HCT116 (cell line): ENCODE results near the gene CTTNBP2NL. TPM values are rescaled to one million over a fixed set of nuclear protein-coding genes. Genes with fewer than 3 reads are reported as not detected.

Experiments used
- ATAC-seq: fragments of 200-7000 bp; cut with Tn5 transposase; 2 replicates; pipeline ENCODE4 v1.9.1; 2020; ENCODE audit warnings: mild to moderate bottlenecking, moderate library complexity
- BruUV-seq: library from RNA; stranded (reverse); fragments of 400-500 nt; replicated peaks from 2 replicates; lab custom pipeline; 2021; lab: Mats Ljungman, UMichigan
- CTCF ChIA-PET: fragments of 300-600 bp; sonication (Branson Sonifier 250); formaldehyde crosslinking; loops from one replicate; lab custom pipeline; 2021; ENCODE audit warnings: antibody characterized with exemption; lab: Charles Lee
- POLR2A ChIA-PET: fragments of 300-600, 350-600 bp; sonication (Branson Sonifier 250); formaldehyde crosslinking; loops from one replicate; lab custom pipeline; 2021; ENCODE audit warnings: antibody characterized with exemption; lab: Charles Lee
- RAD21 ChIA-PET, 2 experiments: fragments of 300-600 bp; sonication (Branson Sonifier 250); formaldehyde crosslinking; loops; one replicate each; lab custom pipeline; 2023; ENCODE audit warnings: low total read pairs in 2 of 2; ENCODE audit not compliant: uncharacterized antibody in 2 of 2, unreplicated experiment in 2 of 2, low non-redundant PET in 1 of 2; lab: Charles Lee
- DNase-seq: peaks from one replicate; pipeline ENCODE4 v3.0.0-alpha.2; 2010; ENCODE audit warnings: low read depth, low spot score
- H2AFZ ChIP-seq: fragments of 200-600 bp; shearing (Covaris generic), sonication (generic); 2 replicates; pipeline ENCODE4 v1.6.1; 2017; ENCODE audit warnings: low read depth, mixed run types, mixed read lengths, antibody characterized with exemption, low read length; ENCODE audit not compliant: poor library complexity, severe bottlenecking
- H3K27ac ChIP-seq: 2 replicates; pipeline ENCODE4 v1.5.1; 2012; ENCODE audit warnings: low read depth, low read length
- H3K27me3 ChIP-seq: fragments of 200-600 bp; sonication (generic); 2 replicates; pipeline ENCODE4 v1.6.1; 2016; ENCODE audit warnings: mixed run types, low read length, mixed read lengths; ENCODE audit not compliant: insufficient read depth
- H3K36me3 ChIP-seq, 2 experiments: fragments of 200-500 bp in 1 of 2; fragments of 200-600 bp in 1 of 2; sonication (Bioruptor generic) in 1 of 2; sonication (generic) in 1 of 2; 2 replicates each; pipeline versions ENCODE4 v1.5.1 to v1.6.1; 2014 to 2016; ENCODE audit warnings: low read length in 2 of 2, inconsistent platforms in 1 of 2, mixed read lengths in 1 of 2, mixed run types in 1 of 2; ENCODE audit not compliant: insufficient read depth in 2 of 2, control insufficient read depth in 1 of 2
- H3K4me1 ChIP-seq, 2 experiments: fragments of 200-600 bp in 1 of 2; sonication (generic) in 1 of 2; 2 replicates each; pipeline versions ENCODE4 v1.5.1 to v1.6.1; 2012 to 2017; ENCODE audit warnings: low read length in 2 of 2, inconsistent platforms in 1 of 2, mild to moderate bottlenecking in 1 of 2, mixed read lengths in 1 of 2, mixed run types in 1 of 2, moderate library complexity in 1 of 2; ENCODE audit not compliant: insufficient read depth in 2 of 2, control insufficient read depth in 1 of 2
- H3K4me2 ChIP-seq: fragments of 200-600 bp; sonication (generic); 2 replicates; pipeline ENCODE4 v1.6.1; 2017; ENCODE audit warnings: mixed run types, low read length, mixed read lengths
- H3K4me3 ChIP-seq, 2 experiments: fragments of 200-600 bp in 1 of 2; sonication (generic) in 1 of 2; replicated peaks in 1 of 2; 2 replicates each; pipeline ENCODE4 v1.5.1; 2011 to 2016; ENCODE audit warnings: low read length in 2 of 2, control low read depth in 1 of 2, low read depth in 1 of 2, mild to moderate bottlenecking in 1 of 2, mixed read lengths in 1 of 2, mixed run types in 1 of 2
- H3K79me2 ChIP-seq: fragments of 200-600 bp; sonication (generic); 2 replicates; pipeline ENCODE4 v1.6.1; 2017; ENCODE audit warnings: mild to moderate bottlenecking, mixed run types, low read length, moderate library complexity, mixed read lengths; ENCODE audit not compliant: insufficient read depth
- H3K9ac ChIP-seq: fragments of 200-600 bp; sonication (generic); 2 replicates; pipeline ENCODE4 v1.6.1; 2016; ENCODE audit warnings: low read length, mixed read lengths
- H3K9me2 ChIP-seq: fragments of 200-600 bp; sonication (generic), shearing (Covaris generic); 2 replicates; pipeline ENCODE4 v1.6.1; 2017; ENCODE audit warnings: mixed run types, mild to moderate bottlenecking, moderate library complexity; ENCODE audit not compliant: insufficient read depth
- H3K9me3 ChIP-seq, 2 experiments: fragments of 200-500 bp in 1 of 2; fragments of 200-600 bp in 1 of 2; sonication (Bioruptor generic) in 1 of 2; sonication (generic) in 1 of 2; 2 replicates each; pipeline ENCODE4 v1.6.1; 2014 to 2017; ENCODE audit warnings: low read length in 2 of 2, mixed read lengths in 2 of 2, inconsistent platforms in 1 of 2, low read depth in 1 of 2, mild to moderate bottlenecking in 1 of 2, mixed run types in 1 of 2, moderate library complexity in 1 of 2; ENCODE audit not compliant: control insufficient read depth in 1 of 2, insufficient read depth in 1 of 2
- H4K20me1 ChIP-seq: fragments of 200-600 bp; sonication (generic), shearing (Covaris generic); 2 replicates; pipeline ENCODE4 v1.6.1; 2017; ENCODE audit warnings: mixed run types, mild to moderate bottlenecking, moderate library complexity; ENCODE audit not compliant: insufficient read depth
- ATF3 ChIP-seq: IDR thresholded peaks from 2 replicates; pipeline ENCODE4 v1.6.1; 2012
- CBX3 ChIP-seq: IDR thresholded peaks from 2 replicates; pipeline ENCODE4 v1.6.1; 2012; ENCODE audit warnings: low read depth
- CEBPB ChIP-seq: IDR thresholded peaks from 2 replicates; pipeline ENCODE4 v1.6.1; 2012; ENCODE audit warnings: low read depth
- CTCF ChIP-seq, 3 experiments: fragments of 200-600 bp in 1 of 3; sonication (generic) in 1 of 3; IDR thresholded peaks in 2 of 3; conservative IDR thresholded peaks in 1 of 3; 2 replicates each; pipeline ENCODE4 v1.5.1; 2012 to 2017; ENCODE audit warnings: low read depth in 2 of 3, low read length in 2 of 3, antibody characterized with exemption in 1 of 3, borderline replicate concordance in 1 of 3, control low read depth in 1 of 3, mild to moderate bottlenecking in 1 of 3, mixed read lengths in 1 of 3, mixed run types in 1 of 3, moderate library complexity in 1 of 3; ENCODE audit not compliant: insufficient read depth in 1 of 3
- EGR1 ChIP-seq: IDR thresholded peaks from 2 replicates; pipeline ENCODE4 v1.6.1; 2012; ENCODE audit warnings: low read depth
- ELF1 ChIP-seq: IDR thresholded peaks from 2 replicates; pipeline ENCODE4 v1.6.1; 2012; ENCODE audit warnings: low read depth, borderline replicate concordance
- EZH2 ChIP-seq: fragments of 200-600 bp; sonication (generic); IDR thresholded peaks from 2 replicates; pipeline ENCODE4 v1.6.1; 2017; ENCODE audit warnings: antibody characterized with exemption, mixed run types
- EZH2phosphoT487 ChIP-seq: fragments of 200-600 bp; IDR thresholded peaks from 2 replicates; pipeline ENCODE4 v1.6.1; 2018; ENCODE audit warnings: antibody characterized with exemption, borderline replicate concordance
- FOSL1 ChIP-seq: IDR thresholded peaks from 2 replicates; pipeline ENCODE4 v1.6.1; 2012; ENCODE audit warnings: low read depth
- JUND ChIP-seq: IDR thresholded peaks from 2 replicates; pipeline ENCODE4 v1.6.1; 2012
- MAX ChIP-seq: IDR thresholded peaks from 2 replicates; pipeline ENCODE4 v1.6.1; 2012
- POLR2AphosphoS5 ChIP-seq: IDR thresholded peaks from 2 replicates; pipeline ENCODE4 v1.6.1; 2011; ENCODE audit warnings: mild to moderate bottlenecking, low read depth, low read length, moderate library complexity
- RAD21 ChIP-seq: IDR thresholded peaks from 2 replicates; pipeline ENCODE4 v1.6.1; 2012; ENCODE audit warnings: low read depth, mild to moderate bottlenecking
- SIN3A ChIP-seq: IDR thresholded peaks from 2 replicates; pipeline ENCODE4 v1.6.1; 2012; ENCODE audit warnings: low read depth
- SP1 ChIP-seq: IDR thresholded peaks from 2 replicates; pipeline ENCODE4 v1.6.1; 2012; ENCODE audit warnings: low read depth
- SRF ChIP-seq: IDR thresholded peaks from 2 replicates; pipeline ENCODE4 v1.6.1; 2012; ENCODE audit warnings: low read depth
- TCF7L2 ChIP-seq: IDR thresholded peaks from 2 replicates; pipeline ENCODE4 v1.7.0; 2011; ENCODE audit warnings: borderline replicate concordance, inconsistent platforms; ENCODE audit not compliant: insufficient read depth, insufficient read length; ENCODE audit errors: extremely low read depth
- ZBTB33 ChIP-seq: IDR thresholded peaks from 2 replicates; pipeline ENCODE4 v1.6.1; 2011; ENCODE audit warnings: mild to moderate bottlenecking, low read length, moderate library complexity; ENCODE audit not compliant: insufficient replicate concordance; ENCODE audit errors: extremely low read depth
- ZFX ChIP-seq: fragments of 450-650 bp; IDR thresholded peaks from 2 replicates; pipeline ENCODE4 v1.6.1; 2017
- intact Hi-C: fragments of 100-400 bp; cut with micrococcal nuclease; formaldehyde crosslinking; loops from 2 replicates; pipeline ENCODE4 v1.10.0; 2022
- total RNA-seq: library from RNA; stranded (reverse); gene quantifications from one replicate; pipeline ENCODE4 v1.2.1, GENCODE V29; 2021; ENCODE audit not compliant: unreplicated experiment
- TF ChIP-seq, protein P1 (sequence below): IDR thresholded peaks from 2 replicates; pipeline ENCODE4 v1.6.1; 2012; ENCODE audit warnings: low read depth

CTTNBP2NL gene
- total RNA-seq, 1 experiment from 2014 or later = 18.0 TPM

GRCh38 chr1:112406771-112407170, 10.8 kb downstream of the CTTNBP2NL start:
- H2AFZ ChIP-seq = no peak overlapping the region
- H4K20me1 ChIP-seq = no peaks in the 10 kb centered on the region
- TF ChIP-seq CEBPB = no peak
- no peak for TF ChIP-seq SP1
- TF ChIP-seq EGR1 = no peak
- TF ChIP-seq TCF7L2 = no peak
- TF ChIP-seq MAX = no peak
- no peak for TF ChIP-seq EZH2phosphoT487
- no peak for TF ChIP-seq ZBTB33
- TF ChIP-seq JUND = no peak
- no peak for TF ChIP-seq CTCF (IDR thresholded peaks at IDR 0.05 in 2 of 3, conservative IDR thresholded peaks at IDR 0.05 in 1 of 3; ENCODE audit: borderline replicate concordance in 1 of 3, insufficient read depth in 1 of 3, low read depth in 2 of 3, low read length in 2 of 3)
- TF ChIP-seq RAD21 = no peak
- TF ChIP-seq EZH2 = no peak
- TF ChIP-seq FOSL1 = no peak
- no peak for TF ChIP-seq ZFX
- TF ChIP-seq SRF = no peak
- TF ChIP-seq ATF3 = no peak
- TF ChIP-seq, protein P1, sequence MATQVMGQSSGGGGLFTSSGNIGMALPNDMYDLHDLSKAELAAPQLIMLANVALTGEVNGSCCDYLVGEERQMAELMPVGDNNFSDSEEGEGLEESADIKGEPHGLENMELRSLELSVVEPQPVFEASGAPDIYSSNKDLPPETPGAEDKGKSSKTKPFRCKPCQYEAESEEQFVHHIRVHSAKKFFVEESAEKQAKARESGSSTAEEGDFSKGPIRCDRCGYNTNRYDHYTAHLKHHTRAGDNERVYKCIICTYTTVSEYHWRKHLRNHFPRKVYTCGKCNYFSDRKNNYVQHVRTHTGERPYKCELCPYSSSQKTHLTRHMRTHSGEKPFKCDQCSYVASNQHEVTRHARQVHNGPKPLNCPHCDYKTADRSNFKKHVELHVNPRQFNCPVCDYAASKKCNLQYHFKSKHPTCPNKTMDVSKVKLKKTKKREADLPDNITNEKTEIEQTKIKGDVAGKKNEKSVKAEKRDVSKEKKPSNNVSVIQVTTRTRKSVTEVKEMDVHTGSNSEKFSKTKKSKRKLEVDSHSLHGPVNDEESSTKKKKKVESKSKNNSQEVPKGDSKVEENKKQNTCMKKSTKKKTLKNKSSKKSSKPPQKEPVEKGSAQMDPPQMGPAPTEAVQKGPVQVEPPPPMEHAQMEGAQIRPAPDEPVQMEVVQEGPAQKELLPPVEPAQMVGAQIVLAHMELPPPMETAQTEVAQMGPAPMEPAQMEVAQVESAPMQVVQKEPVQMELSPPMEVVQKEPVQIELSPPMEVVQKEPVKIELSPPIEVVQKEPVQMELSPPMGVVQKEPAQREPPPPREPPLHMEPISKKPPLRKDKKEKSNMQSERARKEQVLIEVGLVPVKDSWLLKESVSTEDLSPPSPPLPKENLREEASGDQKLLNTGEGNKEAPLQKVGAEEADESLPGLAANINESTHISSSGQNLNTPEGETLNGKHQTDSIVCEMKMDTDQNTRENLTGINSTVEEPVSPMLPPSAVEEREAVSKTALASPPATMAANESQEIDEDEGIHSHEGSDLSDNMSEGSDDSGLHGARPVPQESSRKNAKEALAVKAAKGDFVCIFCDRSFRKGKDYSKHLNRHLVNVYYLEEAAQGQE = no peak
- no peak for TF ChIP-seq SIN3A
- TF ChIP-seq ELF1 = no peak
- no peak for TF ChIP-seq POLR2AphosphoS5
- TF ChIP-seq CBX3 = no peak
- TF ChIP-seq, all 23 proteins: peak for 0
- intact Hi-C loops = no loop called here
- Histone ChIP-seq H3K27ac (no peak overlapping the region), H3K27me3 (no peaks in the 10 kb centered on the region), H3K9me2 (no peaks in the 10 kb centered on the region), H3K4me1 (peaks cover 7 to 23% of the 10 kb centered on the region in 2 experiments), H3K9me3 (no peaks in the 10 kb centered on the region), H3K36me3 (no peaks in the 10 kb centered on the region), H3K4me3 (no peak overlapping the region), H3K9ac (no peak overlapping the region), H3K79me2 (peaks cover 16% of the 10 kb centered on the region), H3K4me2 (no peak overlapping the region)
- DNase-seq (no peak), ATAC-seq (no peak)
- POLR2A ChIA-PET = no interaction called here
- no TSS peak for BruUV-seq
- RAD21 ChIA-PET = no interaction called here
- CTCF ChIA-PET = no interaction called here
